NCI-H1092 (cell line): ENCODE measurements around the gene CREBBP.

ENCODE experiments used
- DNase-seq: peaks from one replicate; lab custom pipeline; 2025; lab: John Stamatoyannopoulos, UW

The CREBBP gene

GRCh38 chr16:3856367-3857141 is 24.0 kb downstream of the CREBBP start:
- no peak for DNase-seq

- no peak for DNase-seq
These were observed 25.6 kb downstream of the CREBBP start for GRCh38 chr16:3854750-3855541.

GRCh38 chr16:3850544-3850899 is 30.0 kb downstream of the CREBBP start:
- DNase-seq = no peak

- no peak for DNase-seq
These were observed 30.6 kb downstream of the CREBBP start for GRCh38 chr16:3849751-3850543.

GRCh38 chr16:3846595-3847091 is 33.9 kb downstream of the CREBBP start:
- DNase-seq = no peak

GRCh38 chr16:3846087-3846486 is 34.4 kb downstream of the CREBBP start:
- no peak for DNase-seq

DNA sequence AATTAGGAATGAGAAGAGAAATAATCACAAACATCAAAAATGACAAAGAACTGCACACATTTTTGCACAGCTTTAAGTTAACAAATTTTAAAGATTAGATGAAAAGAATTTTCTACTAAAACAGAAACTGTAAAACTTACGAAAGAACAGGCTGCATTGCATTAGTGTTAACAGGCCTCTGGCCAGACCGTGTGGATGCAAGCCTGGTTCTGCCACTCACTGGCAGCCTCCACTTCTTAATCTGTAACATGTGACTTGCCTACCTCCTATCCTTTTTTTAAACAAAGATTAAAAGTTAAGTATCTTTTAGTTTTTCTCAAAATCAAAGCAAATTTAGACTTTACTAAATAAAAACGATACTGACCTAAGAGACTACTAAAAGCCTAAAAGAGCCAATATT is 37.5 kb downstream of the CREBBP start:
- DNase-seq = no peak

- no peak for DNase-seq
These were observed 38.6 kb downstream of the CREBBP start for GRCh38 chr16:3841729-3842508.

DNA sequence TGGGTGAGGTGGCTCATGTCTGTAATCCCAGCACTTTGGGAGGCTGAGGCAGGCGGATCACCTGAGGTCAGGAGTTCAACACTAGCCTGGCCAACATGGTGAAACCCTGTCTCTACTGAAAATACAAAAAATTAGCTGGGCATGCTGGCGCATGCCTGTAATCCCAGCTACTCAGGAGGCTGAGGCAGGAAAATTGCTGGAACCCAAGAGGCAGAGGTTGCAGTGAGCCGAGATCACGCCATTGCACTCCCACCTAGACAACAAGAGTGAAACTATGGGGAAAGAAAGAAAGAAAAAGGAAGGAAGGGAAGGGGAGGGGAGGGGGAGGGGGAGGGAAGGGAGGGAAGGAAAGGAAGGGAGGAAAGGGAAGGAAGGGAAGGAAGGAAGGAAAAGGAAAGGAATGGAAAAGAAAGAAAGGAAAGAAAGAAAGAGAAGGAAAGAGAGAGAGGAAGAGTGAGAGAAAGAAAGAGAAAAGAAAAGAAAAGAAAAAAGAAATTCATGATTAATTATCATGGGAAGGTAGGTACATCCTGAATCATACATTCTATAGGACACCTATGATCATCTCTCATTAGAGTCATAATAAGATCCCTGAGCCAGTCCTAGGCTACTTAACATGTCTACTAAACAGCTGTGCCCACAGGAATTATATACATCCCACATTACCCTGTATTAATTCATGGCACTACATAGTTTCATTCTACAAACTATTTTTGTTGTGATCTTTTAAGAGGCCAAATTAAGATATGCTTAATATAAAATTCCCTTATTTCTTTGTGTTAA is 40.9 kb downstream of the CREBBP start:
- no peak for DNase-seq

GRCh38 chr16:3838600-3839401 is 41.7 kb downstream of the CREBBP start:
- DNase-seq = no peak

- DNase-seq = no peak
These were observed 42.5 kb downstream of the CREBBP start for GRCh38 chr16:3837851-3838586.

DNA sequence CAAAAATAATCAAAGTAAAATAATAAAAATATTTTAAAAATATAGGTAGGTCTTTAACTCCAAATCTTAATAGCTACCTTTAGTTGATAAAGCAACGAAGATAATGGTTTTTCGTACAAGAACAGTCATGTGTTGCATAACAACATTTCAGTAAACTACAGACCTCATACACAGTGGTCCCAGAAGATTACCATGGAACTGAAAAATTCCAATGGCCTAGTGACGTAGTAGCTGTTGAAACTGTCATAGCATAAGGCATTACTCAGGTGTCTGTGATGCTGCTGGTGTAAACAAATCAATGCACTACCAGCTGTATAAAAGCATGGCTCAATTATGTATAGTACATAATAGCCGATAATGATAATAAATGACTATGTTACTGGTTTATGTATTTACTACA is 43.9 kb downstream of the CREBBP start:
- no peak for DNase-seq

- DNase-seq = no peak
These were observed 45.4 kb downstream of the CREBBP start for GRCh38 chr16:3835089-3835602.

DNA sequence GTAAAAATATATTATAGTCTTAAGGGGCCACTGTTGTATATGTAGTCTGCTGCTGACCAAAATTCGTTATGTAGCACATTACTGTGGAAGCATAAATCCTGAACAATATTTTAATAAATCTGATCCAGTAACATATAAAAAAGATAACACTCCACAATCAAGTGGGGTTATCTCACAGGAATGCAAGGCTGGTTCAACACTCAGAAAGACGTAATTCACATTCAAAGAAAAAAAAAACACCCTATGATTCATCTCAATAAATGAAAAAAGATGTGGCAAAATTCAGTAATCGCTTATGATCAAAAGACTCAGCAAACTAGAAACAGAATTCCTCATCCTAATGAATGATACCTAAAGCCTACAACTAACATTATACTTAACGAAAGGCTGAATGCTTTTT is 47.8 kb downstream of the CREBBP start:
- no peak for DNase-seq

GRCh38 chr16:3830625-3831254 is 49.8 kb downstream of the CREBBP start:
- no peak for DNase-seq

GRCh38 chr16:3829631-3830536 is 50.6 kb downstream of the CREBBP start:
- DNase-seq = no peak

- no peak for DNase-seq
These were observed 54.6 kb downstream of the CREBBP start for GRCh38 chr16:3825940-3826339.

GRCh38 chr16:3825103-3825502 is 55.4 kb downstream of the CREBBP start:
- DNase-seq = no peak
